Cortex of kidney (tissue), 1 donor: ENCODE measurements around the gene UBE4B.
"Not testable (repeated sequence)": the region's sequence is repeated elsewhere in the genome, so short reads cannot be mapped to it uniquely, and the experiment has no call there.

Experiments
- DNase-seq: peaks from one replicate; lab custom pipeline; 2025; lab: John Stamatoyannopoulos, UW

Gene UBE4B

DNA sequence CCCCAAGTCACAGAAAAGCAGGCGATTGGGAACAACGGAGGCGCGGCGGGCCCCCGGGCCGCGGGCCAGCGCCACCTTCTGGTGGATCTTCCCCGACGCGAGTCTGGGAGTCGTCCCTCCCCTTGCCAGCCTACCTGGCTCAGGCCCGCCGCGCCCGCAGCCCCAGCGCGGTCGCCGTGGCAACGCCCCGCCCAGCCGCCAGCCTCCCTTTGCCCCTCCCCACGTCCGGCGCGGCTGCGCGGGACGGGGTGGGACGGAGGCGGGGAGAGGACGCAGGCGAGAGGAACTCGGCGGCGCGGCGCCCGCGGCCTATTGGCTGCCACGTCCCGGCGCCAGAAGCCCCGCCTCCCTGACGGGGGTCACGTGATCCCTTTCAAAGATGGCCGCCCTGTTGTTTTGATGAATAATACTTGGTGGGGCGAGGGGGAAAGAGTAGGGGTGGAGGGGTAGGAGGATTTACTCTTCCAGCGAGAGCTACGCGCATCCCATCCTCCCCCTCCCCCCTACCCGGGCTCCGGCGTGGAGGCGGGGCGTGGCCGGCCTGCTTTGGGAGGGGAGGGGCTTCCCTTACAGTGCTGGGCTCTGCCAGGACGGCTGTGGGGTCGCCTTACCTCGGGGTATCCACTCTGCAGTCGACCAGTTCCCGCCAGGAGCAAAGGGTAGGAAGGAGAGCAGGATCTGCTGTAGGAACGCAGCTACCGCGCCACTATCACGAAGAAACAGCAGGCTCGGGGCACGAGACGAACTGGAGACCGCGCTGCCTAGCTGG lies at the start of gene UBE4B:
TSS of gene UBE4B (plus strand) at position 369 of the 769 bp plus-strand sequence. CDS start 713 bp downstream, outside the sequence.
- DNase-seq: peak; percentile 63

DNA sequence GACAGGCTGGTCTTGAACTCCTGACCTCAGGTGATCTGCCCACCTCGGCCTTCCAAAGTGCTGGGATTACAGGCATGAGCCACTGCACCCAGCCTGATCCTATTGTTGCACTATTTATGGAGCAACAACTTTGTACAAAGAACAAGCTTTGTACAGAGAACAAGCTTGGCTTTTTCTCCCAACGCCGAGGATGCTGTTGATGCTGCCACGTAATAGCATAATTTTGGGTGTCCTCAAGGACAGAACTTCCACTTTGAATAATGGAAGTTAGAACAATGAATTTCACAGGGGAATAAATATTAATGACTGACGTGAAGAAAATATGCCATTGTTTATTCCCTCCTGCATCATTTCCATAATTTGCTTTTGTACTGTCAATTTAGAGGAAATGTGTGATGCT lies 48.5 kb upstream of the UBE4B start:
- DNase-seq: no peak

DNA sequence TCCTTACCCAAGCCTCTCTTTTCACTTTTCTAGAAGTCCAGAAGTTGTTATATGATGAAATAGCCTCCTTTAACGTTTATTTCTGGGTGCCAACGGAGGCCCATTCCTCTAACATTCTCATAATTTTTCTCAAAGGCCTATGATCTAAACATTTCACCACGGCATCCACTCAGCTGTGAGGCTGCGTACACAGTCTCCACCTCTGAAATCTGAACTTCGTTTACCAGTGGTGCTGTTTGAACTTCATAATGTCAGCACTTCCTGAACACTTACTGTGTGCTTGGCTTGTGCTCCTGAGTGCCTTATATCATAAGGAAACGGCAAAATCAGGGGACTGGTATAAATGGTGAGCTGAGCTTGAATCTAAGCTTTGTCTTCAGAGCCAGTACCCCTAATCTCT lies 47.8 kb upstream of the UBE4B start:
- no peak for DNase-seq

DNA sequence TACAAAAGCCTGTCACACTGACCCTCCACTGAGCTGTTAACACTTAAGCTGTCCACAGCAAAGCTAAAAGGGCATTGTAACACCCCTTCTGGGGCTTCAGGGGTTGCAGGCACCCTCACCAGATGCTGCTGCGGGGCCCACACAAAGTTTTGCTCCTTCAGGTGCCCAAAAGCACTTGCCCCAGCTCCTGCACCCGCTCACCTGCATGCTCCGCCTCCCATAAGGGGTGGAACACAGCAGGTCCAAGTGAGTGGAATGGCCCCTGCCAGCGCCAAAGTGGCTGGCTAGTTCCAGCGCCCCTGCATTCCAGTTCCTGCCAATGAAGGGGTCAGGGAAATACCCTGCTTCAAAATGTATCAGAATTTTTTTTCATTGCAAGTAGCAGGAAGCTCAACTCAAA lies 43.0 kb upstream of the UBE4B start:
- DNase-seq: no peak

DNA sequence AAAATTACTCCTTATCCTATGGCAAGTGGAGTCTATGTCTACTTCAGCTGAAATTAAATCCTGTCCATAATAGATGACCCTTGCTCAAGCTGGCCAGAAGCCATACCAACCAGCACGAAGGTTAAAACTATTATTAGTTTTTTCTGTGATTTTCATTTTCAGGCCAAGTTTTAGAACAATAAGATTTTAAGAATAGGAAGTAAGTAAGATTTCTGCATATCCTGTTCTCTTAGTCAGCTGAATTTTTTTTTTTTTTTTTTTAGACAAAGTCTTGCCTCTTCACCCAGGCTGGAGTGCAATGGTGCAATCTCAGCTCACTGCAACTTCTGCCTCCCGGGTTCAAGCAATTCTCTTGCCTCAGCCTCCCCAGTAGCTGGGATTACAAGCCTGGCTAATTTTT lies 41.8 kb upstream of the UBE4B start:
- DNase-seq: no peak

DNA sequence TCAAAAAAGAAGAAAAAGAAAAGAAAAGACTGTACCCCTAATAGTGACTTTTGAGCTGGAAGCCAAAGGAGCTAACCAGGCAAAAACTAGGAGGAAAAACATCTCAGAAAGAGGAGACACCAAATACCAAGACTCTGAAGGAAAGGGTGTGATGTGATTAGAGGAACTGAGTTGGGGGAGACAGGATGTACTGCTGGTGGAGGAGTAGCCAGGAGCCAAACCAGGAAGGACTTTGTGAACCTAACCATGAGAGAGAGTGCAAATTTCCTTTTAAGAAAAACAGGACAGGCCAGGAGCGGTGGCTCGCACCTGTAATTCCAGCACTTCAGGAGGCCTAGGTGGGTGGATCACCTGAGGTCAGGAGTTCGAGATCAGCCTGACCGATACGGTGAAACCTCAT lies 39.8 kb upstream of the UBE4B start:
- DNase-seq: no peak

DNA sequence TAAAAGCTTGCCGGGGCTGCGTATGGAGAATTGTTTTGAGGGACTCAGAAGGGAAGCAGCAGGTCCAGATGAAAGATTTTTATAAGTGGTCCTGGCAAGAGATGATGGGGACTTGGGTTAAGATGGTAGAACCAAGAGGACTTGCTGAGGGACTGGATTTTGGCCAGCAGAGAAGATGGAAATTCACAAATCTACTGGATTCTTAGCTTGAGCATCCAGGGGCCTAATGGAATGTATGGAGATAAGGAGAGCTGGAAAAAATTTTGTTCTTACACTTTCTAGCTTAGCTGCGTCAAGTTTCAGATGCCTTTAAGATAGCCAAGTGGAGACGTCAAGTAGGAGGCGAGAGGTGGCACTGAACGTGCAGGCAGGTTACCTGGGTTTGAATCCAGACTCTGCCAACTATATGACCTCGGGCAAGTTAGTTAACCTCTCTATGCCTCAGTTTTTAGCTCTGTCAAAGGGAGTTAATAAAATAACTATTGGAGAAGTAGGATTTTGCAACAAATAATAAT lies 39.1 kb upstream of the UBE4B start:
- DNase-seq: no peak

DNA sequence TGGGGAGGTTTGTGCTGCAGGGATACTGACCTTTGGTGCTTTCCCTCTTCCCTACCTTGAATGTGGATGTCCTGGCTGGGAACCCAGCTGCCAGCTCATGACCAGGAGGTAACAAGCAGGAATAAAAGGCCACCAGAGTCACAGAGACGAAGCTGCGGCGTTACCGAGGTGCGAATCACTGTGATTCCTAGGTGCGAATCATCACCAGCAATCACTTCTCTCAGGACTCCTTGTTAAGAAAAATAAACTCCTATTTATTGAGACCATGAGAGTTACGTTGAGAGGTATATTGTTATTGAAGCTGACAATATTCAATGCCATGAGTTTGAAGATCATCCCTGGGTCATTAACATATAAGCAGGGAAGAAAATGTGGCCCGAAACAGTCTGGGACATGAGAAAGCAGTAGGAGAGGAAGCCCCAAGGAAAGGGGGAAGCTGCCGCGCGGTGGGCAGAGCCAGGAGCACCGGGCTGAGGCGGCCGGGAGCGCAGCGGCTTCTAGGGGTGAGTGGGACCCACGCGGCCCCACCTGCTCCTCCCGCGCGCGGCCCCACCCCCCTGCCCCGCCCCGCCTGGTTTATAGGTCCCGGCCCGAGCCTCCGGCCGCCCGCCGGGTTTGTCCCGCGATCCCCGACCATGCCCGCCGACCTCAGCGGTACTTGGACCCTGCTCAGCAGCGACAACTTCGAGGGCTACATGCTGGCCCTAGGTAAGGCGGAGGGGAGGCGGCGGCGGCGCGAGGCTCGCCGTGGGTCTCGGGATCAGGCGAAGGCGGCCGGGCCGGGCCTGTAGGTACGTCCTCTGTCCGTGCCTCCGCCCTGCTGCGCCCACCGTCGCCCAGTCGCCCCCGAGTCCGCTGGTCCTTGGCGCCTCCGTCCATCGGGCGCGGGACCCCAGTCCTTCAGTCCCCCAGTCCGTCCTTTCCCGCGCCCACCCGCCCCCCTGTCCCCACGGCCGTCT lies 35.9 kb upstream of the UBE4B start, which contains the start of gene RBP7:
TSS of gene RBP7 (plus strand) at position 605 of the 959 bp plus-strand sequence. CDS start at position 636, 31 bp downstream.
- no peak for DNase-seq

DNA sequence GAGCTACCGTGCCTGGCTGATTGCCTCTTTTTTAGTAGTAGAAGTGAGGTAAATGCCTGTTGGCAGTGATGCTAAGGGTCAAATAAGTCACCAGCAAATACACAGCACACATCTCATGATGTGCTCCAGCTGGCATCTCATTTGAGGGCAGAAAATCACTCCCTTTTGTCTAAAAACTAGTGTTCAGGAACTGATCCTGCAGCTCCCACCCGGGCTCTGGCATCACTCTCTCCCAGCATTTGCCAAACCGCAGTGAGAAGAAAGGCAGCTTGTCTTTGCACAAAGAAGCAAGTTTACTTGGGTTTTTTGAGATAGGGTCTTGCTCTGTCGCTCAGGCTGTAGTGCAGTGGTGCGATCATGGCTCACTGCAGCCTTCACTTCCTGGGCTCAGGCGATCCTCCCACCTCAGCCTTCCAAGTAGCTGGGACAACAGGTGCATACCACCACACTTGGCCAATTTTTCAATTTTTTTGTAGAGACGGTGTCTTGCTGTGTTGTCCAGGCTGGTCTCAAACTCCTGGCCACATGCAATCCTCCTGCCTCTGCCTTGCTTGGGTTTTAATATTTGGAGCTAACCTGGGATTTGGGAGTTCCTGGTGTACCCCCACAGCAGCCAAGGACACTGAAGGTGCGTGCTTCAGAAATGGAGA lies 31.6 kb upstream of the UBE4B start:
- no peak for DNase-seq

DNA sequence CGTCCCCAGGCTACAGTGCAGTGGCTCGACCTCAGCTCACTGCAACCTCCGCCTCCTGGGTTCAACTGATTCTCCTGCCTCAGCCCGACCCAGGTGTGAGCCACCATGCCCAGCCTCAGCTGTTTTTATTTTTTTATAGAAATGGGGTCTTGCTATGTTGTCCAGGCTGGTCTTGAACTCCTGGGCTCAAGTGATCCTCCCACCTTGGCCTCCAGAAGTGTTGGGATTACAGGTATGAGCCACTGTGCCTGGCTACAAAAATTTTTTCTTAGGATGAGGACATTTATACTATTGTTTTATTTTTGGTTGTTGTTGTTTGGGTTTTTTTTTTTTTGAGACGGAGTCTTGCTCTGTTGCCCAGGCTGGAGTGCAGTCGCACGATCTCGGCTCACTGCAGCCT lies 27.5 kb upstream of the UBE4B start:
- DNase-seq: not testable (repeated sequence)

DNA sequence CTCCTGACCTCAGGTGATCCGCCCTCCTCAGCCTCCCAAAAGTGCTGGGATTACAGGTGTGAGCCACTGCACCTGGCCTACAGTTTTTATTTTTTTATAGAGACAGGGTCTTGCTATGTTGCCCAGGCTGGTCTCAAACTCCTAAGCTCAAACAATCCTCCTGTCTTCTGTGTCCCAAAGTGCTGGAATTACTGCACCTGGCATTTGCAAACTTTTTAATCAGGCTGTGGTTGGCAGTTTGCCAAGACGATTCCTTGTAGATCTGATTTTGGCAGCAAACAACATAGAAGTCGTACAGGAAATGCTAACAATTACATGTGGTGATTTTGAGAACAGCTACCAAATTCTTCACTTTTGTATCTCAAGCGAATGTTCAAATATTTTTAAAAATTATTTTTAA lies 25.6 kb upstream of the UBE4B start:
- DNase-seq: no peak

DNA sequence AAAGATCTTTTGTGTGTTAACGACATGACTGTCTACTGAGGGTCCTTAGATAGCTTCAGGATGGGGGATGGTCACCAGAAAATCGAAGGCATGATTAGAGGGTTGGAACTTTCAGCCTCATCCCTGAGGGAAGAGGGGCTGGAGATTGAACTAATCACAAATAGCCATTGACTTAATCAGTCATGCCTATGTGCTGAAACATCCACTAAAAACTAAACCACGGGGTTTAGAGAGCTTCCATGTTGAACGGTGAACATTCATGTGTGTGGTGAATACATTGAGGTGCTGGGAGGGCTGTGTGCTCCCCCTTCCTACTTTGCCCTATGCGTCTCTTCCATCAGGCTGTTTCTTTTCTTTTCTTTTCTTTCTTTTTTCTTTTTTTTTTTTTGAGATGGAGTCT lies 18.7 kb upstream of the UBE4B start:
- no peak for DNase-seq

DNA sequence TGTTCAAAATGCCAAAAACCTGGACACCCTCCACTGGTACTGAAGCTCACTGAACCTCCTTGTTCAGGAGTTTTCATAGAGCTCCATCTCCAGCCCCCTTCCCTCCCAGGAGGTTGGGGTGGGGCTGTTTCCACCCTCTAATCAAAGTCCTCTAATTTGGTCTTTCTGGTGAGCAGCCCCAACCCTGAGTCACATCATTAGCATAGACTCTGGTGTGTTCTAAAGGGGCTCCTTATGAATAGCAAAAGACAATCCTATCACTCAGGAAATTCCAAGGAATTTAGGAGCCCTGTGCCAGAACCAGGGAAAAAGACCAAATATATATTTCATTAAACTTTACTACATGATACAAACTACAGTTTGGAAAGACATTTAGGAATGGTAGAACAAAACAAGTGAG lies 13.2 kb upstream of the UBE4B start:
- DNase-seq: no peak

DNA sequence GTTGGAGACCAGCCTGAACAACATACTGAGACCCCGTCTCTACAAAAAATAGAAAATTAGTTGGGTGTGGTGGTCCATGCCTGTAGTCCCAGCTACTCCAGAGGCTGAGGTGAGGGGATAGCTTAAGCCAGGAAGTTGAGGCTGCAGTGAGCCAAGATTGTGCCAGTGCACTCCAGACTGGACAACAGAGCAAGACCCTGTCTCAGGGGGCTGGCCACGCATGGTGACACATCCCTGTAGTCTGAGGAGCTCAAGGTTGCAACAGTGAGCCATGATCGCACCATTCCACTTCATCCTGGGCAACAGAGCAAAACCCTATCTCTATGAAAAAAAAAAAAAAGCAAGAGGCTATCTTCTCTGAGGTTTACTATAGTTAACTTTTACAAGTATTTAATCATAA lies 12.7 kb upstream of the UBE4B start:
- DNase-seq: no peak

DNA sequence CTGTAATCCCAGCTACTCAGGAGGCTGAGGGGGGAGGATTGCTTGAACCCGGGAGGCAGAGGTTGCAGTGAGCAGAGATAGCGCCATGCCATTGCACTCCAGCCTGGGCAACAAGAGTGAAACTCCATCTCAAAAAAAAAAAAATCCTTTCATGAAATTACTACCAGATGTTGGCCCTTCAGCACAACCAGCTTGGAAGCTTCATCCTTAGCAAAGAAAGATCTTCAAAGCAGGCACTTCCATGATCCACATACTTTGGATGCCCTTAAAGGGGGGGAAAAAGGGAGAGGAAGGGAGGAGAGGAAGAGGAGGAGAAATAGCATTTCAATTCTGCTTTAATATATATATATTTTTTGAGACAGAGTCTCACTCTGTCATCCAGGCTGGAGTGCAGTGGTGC lies 12.1 kb upstream of the UBE4B start:
- not testable (repeated sequence) for DNase-seq

DNA sequence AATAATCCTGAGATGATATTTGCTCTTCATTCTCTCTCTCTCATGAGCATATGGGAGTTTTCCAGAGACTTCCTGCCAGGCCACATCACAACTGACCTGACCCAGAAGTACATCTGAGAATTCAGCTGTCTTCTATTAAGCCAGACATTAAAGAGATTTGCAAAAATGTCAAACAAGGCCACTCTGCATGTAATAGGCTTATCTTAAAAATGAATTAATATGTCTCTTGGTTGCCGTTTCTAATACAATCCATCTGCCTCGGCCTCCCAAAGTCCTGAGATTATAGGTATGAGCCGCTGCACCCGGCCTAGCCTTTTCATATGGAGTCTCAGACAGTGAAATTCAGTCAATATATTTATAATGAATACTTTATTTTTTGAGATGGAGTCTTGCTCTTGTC lies 10.8 kb upstream of the UBE4B start:
- not testable (repeated sequence) for DNase-seq

DNA sequence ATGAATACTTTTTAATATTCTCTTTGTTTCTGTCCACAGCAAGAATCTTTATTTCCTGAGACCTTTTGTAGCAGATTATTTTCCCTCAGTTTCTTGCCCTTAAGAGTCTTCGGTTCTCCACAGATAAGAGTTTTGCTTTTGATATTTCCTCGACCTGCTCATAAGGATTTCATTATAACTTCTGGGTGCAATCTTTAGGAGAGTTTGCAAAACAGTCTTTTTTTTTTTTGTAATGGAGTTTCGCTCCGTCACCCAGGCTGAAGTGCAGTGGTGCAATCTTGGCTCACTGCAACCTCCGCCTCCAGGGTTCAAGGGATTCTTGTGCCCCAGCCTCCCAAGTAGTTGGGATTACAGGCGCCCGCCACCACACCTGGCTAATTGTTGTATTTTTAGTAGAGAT lies 10.1 kb upstream of the UBE4B start:
- no peak for DNase-seq

DNA sequence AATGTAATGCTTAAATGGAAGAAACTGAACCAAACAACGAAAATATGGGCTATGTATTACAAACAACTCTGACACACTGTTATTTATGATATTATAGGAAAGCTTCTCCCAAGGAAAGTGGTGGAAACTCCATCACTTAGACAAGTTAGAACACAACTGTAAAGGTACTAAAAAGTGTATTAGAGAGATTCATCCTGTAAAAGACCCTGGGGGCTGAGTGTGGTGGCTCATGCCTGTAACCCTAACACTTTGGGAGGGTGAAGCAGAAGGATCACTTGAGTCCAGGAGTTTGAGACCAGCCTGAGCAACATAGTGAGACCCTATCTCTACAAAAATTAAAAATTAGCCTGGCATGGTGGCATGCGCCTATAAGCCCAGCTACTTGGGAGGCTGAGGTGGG lies 7.4 kb upstream of the UBE4B start:
- no peak for DNase-seq

DNA sequence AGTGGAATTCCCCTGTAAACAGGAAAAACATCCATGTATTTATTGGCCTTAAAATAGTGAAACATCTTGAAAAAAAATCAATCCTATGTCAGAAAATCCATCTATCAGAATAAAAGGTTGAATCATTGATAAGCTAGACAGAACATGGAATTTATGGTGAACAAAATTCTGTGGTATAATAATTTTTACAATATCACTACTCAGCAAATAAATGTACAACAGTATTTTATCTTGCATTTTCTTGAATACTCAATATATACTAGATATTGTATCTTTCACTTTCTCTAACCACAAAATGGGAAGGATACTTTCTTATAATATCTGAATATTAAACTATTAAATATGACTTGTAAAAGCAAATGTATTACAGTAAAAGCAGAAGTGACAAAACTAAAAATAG lies 5.7 kb upstream of the UBE4B start:
- DNase-seq: no peak

DNA sequence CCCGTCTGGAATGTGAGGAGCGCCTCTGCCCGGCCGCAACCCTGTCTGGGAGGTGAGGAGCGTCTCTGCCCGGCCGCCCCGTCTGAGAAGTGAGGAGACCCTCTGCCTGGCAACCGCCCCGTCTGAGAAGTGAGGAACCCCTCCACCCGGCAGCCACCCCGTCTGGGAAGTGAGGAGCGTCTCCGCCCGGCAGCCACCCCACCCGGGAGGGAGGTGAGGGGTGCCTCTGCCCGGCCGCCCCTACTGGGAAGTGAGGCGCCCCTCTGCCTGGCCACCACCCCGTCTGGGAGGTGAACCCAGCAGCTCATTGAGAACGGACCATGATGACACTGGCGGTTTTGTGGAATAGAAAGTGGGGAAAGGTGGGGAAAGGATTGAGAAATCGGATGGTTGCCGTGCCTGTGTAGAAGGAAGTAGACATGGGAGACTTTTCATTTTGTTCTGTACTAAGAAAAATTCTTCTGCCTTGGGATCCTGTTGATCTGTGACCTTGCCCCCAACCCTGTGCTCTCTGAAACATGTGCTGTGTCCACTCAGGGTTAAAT lies 3.7 kb upstream of the UBE4B start:
- not testable (repeated sequence) for DNase-seq

DNA sequence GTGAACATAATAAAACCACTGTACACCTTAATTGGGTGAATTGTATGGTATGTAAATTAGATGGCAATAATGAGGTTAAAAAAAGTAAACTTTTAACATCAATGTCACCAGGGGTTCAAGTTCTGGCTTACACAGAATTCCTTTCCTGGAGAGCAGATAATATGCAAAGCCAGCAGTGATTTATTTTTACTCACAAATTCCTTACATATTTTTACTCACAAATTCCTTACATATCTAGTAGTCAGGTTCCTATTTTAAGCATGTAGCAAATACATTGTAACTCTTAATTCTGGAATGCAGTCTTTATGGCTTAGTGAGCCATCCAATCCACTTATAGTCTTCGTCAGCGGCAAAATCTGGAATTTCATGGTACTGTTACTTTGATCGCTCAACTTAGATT lies 1.3 kb upstream of the UBE4B start:
- no peak for DNase-seq

DNA sequence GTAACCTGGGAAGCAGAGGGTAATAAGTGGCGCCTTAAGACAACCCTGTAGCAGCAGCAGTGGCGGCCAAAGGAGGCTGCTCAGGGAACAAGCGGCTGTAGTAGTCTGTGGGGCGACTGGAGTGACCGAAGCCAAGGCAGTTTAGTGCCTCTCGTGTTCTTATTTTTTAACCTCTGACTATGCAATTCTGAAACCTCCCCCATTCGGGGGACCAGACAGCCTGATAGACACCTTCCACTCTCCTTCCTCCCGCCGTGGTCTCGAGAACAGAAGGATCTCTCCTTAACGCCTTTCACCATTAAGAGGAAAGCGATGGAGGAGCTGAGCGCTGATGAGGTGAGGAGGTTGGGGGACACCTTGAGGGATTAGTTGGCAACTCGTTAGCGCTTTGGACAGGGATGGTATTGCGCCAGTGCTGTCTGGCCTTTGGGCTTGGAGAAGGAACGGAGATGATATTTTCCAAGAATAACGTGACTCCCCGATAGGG lies 644 bp downstream of the UBE4B start:
- DNase-seq: no peak
